CD4-positive, CD25-positive, alpha-beta regulatory T cell (primary cell): ENCODE data around the gene TBC1D3B. TPM values are rescaled to one million over a fixed set of nuclear protein-coding genes. Genes with fewer than 3 reads are reported as not detected.
"Not testable (repeated sequence)": the region's sequence is repeated elsewhere in the genome, so short reads cannot be mapped to it uniquely, and the experiment has no call there.

ENCODE experiments used
- ATAC-seq, 2 donors: fragments of 150-1000 bp; cut with Tn5 transposase; one replicate each; pipeline ENCODE4 v1.10.0; 2021; ENCODE audit warnings: low read depth in 2 of 2, moderate number of reproducible peaks in 2 of 2, moderate library complexity in 1 of 2
- DNase-seq, 3 donors: peaks; one replicate each; pipeline versions ENCODE4 v3.0.0 to v3.0.0-alpha.2; 2012 to 2022; ENCODE audit warnings: mixed read lengths in 1 of 3
- H3K27ac ChIP-seq: one replicate; pipeline ENCODE4 v1.7.0; 2013; ENCODE audit warnings: mild to moderate bottlenecking, low read length; ENCODE audit not compliant: insufficient read depth, poor library complexity, severe bottlenecking
- H3K27me3 ChIP-seq: one replicate; pipeline ENCODE4 v1.7.0; 2013; ENCODE audit warnings: low read length; ENCODE audit not compliant: control insufficient read depth, insufficient read depth
- H3K36me3 ChIP-seq: one replicate; pipeline ENCODE4 v1.7.0; 2013; ENCODE audit warnings: mild to moderate bottlenecking, low read length, moderate library complexity; ENCODE audit not compliant: control insufficient read depth, insufficient read depth
- H3K4me1 ChIP-seq: 2 replicates; pipeline ENCODE4 v1.7.0; 2013; ENCODE audit warnings: mild to moderate bottlenecking, low read length; ENCODE audit not compliant: insufficient read depth, control insufficient read depth, poor library complexity, severe bottlenecking
- H3K4me3 ChIP-seq: one replicate; pipeline ENCODE4 v1.7.0; 2013; ENCODE audit warnings: low read depth, mild to moderate bottlenecking, low read length, moderate library complexity
- H3K9me3 ChIP-seq, 2 experiments: 1 replicate in 1 of 2; 2 replicates in 1 of 2; pipeline ENCODE4 v1.7.0; 2013; ENCODE audit warnings: low read length in 2 of 2, mild to moderate bottlenecking in 1 of 2, moderate library complexity in 1 of 2; ENCODE audit not compliant: control insufficient read depth in 2 of 2
- H3K27ac Mint-ChIP-seq, 3 donors: one replicate each; pipeline ENCODE4 v1.8.0; 2020 to 2022; ENCODE audit warnings: mild to moderate bottlenecking in 3 of 3, mixed read lengths in 3 of 3, moderate library complexity in 2 of 3
- H3K27me3 Mint-ChIP-seq: one replicate; pipeline ENCODE4 v1.8.0; 2022; ENCODE audit warnings: mild to moderate bottlenecking, mixed read lengths
- H3K36me3 Mint-ChIP-seq: one replicate; pipeline ENCODE4 v1.8.0; 2020; ENCODE audit warnings: mixed read lengths
- H3K4me1 Mint-ChIP-seq, 4 donors: one replicate each; pipeline ENCODE4 v1.8.0; 2020 to 2022; ENCODE audit warnings: mixed read lengths in 4 of 4, mild to moderate bottlenecking in 1 of 4
- H3K4me3 Mint-ChIP-seq, 4 donors: one replicate each; pipeline ENCODE4 v1.8.0; 2020 to 2022; ENCODE audit warnings: mild to moderate bottlenecking in 4 of 4, mixed read lengths in 4 of 4, moderate library complexity in 3 of 4
- H3K9me3 Mint-ChIP-seq, 7 donors: one replicate each; pipeline ENCODE4 v1.8.0; 2020 to 2022; ENCODE audit warnings: mixed read lengths in 7 of 7, mild to moderate bottlenecking in 3 of 7, moderate library complexity in 2 of 7
- polyA plus RNA-seq, 4 donors: library from polyadenylated mRNA; unstranded; fragments of 300-500 nt; fragmentation: Illumina TruSeq; gene quantifications; one replicate each; pipeline ENCODE4 v1.2.3, GENCODE V29; 2021
- total RNA-seq: library from RNA; stranded (reverse); gene quantifications from one replicate; pipeline ENCODE4 v1.2.3, GENCODE V29; 2022

TBC1D3B gene
- total and polyA plus RNA-seq, 5 donors from 2014 or later: 8.5 TPM; not detected in 4

- H3K27ac ChIP-seq: no peak overlapping the region
- H3K4me1 Mint-ChIP-seq: no peaks in the 10 kb centered on the region
- peaks cover 6% of the 10 kb centered on the region in 2 experiments for H3K9me3 ChIP-seq
- no peaks in the 10 kb centered on the region for H3K36me3 Mint-ChIP-seq
- ATAC-seq: no peak
- peaks cover 4% of the 10 kb centered on the region for H3K27me3 ChIP-seq
- H3K27ac Mint-ChIP-seq: no peak overlapping the region
- H3K36me3 ChIP-seq: no peaks in the 10 kb centered on the region
- no peak for DNase-seq
- no peaks in the 10 kb centered on the region for H3K4me1 ChIP-seq
- H3K4me3 ChIP-seq: no peak overlapping the region
- peaks cover 0 to 16% (median 3%) of the 10 kb centered on the region in 7 donors for H3K9me3 Mint-ChIP-seq
- no peak overlapping the region for H3K4me3 Mint-ChIP-seq
- H3K27me3 Mint-ChIP-seq: peaks cover 9% of the 10 kb centered on the region
These were observed 47.9 kb downstream of the TBC1D3B start for GRCh38 chr17:36128411-36128978.

GRCh38 chr17:36127911-36128310 lies 48.5 kb downstream of the TBC1D3B start:
- H3K9me3 Mint-ChIP-seq: peaks cover 0 to 16% (median 4%) of the 10 kb centered on the region in 7 donors
- H3K4me1 Mint-ChIP-seq: no peaks in the 10 kb centered on the region

GRCh38 chr17:36127199-36127893 lies 49.1 kb downstream of the TBC1D3B start:
- H3K27ac Mint-ChIP-seq: no peak overlapping the region

More at GRCh38 chr17:36127911-36128310, 48.5 kb downstream of the TBC1D3B start:
- Histone ChIP-seq H3K27ac (no peak overlapping the region), H3K9me3 (peaks cover 6% of the 10 kb centered on the region in 2 experiments), H3K4me3 (no peak overlapping the region), H3K36me3 (no peaks in the 10 kb centered on the region), H3K4me1 (no peaks in the 10 kb centered on the region), H3K27me3 (peaks cover under 1% of the 10 kb centered on the region)
- Mint-ChIP-seq H3K4me3 (no peak overlapping the region), H3K36me3 (no peaks in the 10 kb centered on the region), H3K27ac (no peak overlapping the region), H3K27me3 (peaks cover 11% of the 10 kb centered on the region)
- ATAC-seq (no peak), DNase-seq (no peak)

GRCh38 chr17:36124879-36125824 lies 51.3 kb downstream of the TBC1D3B start:
- H3K4me1 Mint-ChIP-seq: no peaks in the 10 kb centered on the region
- Histone ChIP-seq H3K27me3 (no peaks in the 10 kb centered on the region), H3K9me3 (peaks cover 6% of the 10 kb centered on the region in 2 experiments), H3K27ac (no peak overlapping the region), H3K4me3 (no peak overlapping the region), H3K36me3 (no peaks in the 10 kb centered on the region), H3K4me1 (no peaks in the 10 kb centered on the region)
- H3K36me3 Mint-ChIP-seq: no peaks in the 10 kb centered on the region
- no peak overlapping the region for H3K4me3 Mint-ChIP-seq
- H3K9me3 Mint-ChIP-seq: peaks cover 0 to 16% (median 6%) of the 10 kb centered on the region in 7 donors
- H3K27me3 Mint-ChIP-seq: peaks cover 16% of the 10 kb centered on the region
- no peak overlapping the region for H3K27ac Mint-ChIP-seq
- ATAC-seq (no peak), DNase-seq (no peak)

More at GRCh38 chr17:36127199-36127893, 49.1 kb downstream of the TBC1D3B start:
- H3K4me3 ChIP-seq: no peak overlapping the region
- no peak overlapping the region for H3K27ac ChIP-seq
- H3K4me3 Mint-ChIP-seq: no peak overlapping the region
- H3K9me3 Mint-ChIP-seq: peaks cover 0 to 16% (median 4%) of the 10 kb centered on the region in 7 donors
- no peaks in the 10 kb centered on the region for H3K36me3 ChIP-seq
- H3K9me3 ChIP-seq: peaks cover 6% of the 10 kb centered on the region in 2 experiments
- no peaks in the 10 kb centered on the region for H3K36me3 Mint-ChIP-seq
- DNase-seq: no peak
- H3K4me1 Mint-ChIP-seq: no peaks in the 10 kb centered on the region
- no peaks in the 10 kb centered on the region for H3K4me1 ChIP-seq
- no peaks in the 10 kb centered on the region for H3K27me3 ChIP-seq
- ATAC-seq: no peak
- H3K27me3 Mint-ChIP-seq: peaks cover 11% of the 10 kb centered on the region

GRCh38 chr17:36123431-36123830 lies 53.0 kb downstream of the TBC1D3B start:
- no peaks in the 10 kb centered on the region for H3K36me3 ChIP-seq
- H3K4me3 ChIP-seq: no peak overlapping the region
- Mint-ChIP-seq H3K36me3 (no peaks in the 10 kb centered on the region), H3K4me3 (no peak overlapping the region), H3K9me3 (peaks cover 0 to 16% (median 6%) of the 10 kb centered on the region in 7 donors), H3K27me3 (peaks cover 16% of the 10 kb centered on the region), H3K27ac (no peak overlapping the region), H3K4me1 (no peaks in the 10 kb centered on the region)
- ATAC-seq (no peak), DNase-seq (no peak)
- H3K27ac ChIP-seq: no peak overlapping the region
- H3K4me1 ChIP-seq: no peaks in the 10 kb centered on the region
- H3K9me3 ChIP-seq: peaks cover 6% of the 10 kb centered on the region in 2 experiments
- H3K27me3 ChIP-seq: peaks cover under 1% of the 10 kb centered on the region

- H3K4me3 ChIP-seq, H3K27me3 ChIP-seq, H3K27ac ChIP-seq, H3K27ac Mint-ChIP-seq, H3K36me3 ChIP-seq, DNase-seq, H3K4me1 Mint-ChIP-seq, H3K4me1 ChIP-seq, ATAC-seq, H3K9me3 ChIP-seq, H3K4me3 Mint-ChIP-seq, H3K36me3 Mint-ChIP-seq: not testable (repeated sequence)
- peaks cover 16% of the 10 kb centered on the region for H3K27me3 Mint-ChIP-seq
- H3K9me3 Mint-ChIP-seq: peaks cover 0 to 10% (median 6%) of the 10 kb centered on the region in 7 donors
These were observed 55.3 kb downstream of the TBC1D3B start for GRCh38 chr17:36121099-36121498.

GRCh38 chr17:36120221-36120620 lies 56.2 kb downstream of the TBC1D3B start:
- Mint-ChIP-seq H3K36me3 (no peaks in the 10 kb centered on the region), H3K27ac (peak overlapping the region in 1 of 3 donors; percentile 3), H3K27me3 (peaks cover 11% of the 10 kb centered on the region), H3K4me3 (no peak overlapping the region), H3K4me1 (no peaks in the 10 kb centered on the region), H3K9me3 (peaks cover 0 to 6% (median 0%) of the 10 kb centered on the region in 7 donors)
- peaks cover 2% of the 10 kb centered on the region for H3K27me3 ChIP-seq
- DNase-seq (no peak), ATAC-seq (no peak)
- H3K9me3 ChIP-seq: peaks cover 0 to under 1% of the 10 kb centered on the region in 2 experiments
- no peaks in the 10 kb centered on the region for H3K4me1 ChIP-seq
- no peak overlapping the region for H3K27ac ChIP-seq
- H3K36me3 ChIP-seq: no peaks in the 10 kb centered on the region
- H3K4me3 ChIP-seq: no peak overlapping the region
